ENCODE data around the gene SFT2D1.

SFT2D1 gene

GRCh38 chr6:166354143-166354542 lies 11.8 kb upstream of the SFT2D1 start:
- no peak overlapping the region for H3K4me2 ChIP-seq (ENCODE audit: low read depth, low read length, poor library complexity, severe bottlenecking)
- H3K79me2 ChIP-seq (ENCODE audit: insufficient read depth, low read length), result no peaks in the 10 kb centered on the region
- no peaks in the 10 kb centered on the region for H3K9me3 ChIP-seq (ENCODE audit: insufficient read depth, low read length)
- no peaks in the 10 kb centered on the region for H3K36me3 ChIP-seq (ENCODE audit: low read length)
- H3F3A ChIP-seq (ENCODE audit: insufficient read depth), result no peaks in the 10 kb centered on the region
- no peak overlapping the region for H3K9ac ChIP-seq (ENCODE audit: low read length)
- no peak overlapping the region for H2AFZ ChIP-seq (ENCODE audit: low read depth, low read length, severe bottlenecking)
- TF ChIP-seq EZH2phosphoT487 (conservative IDR thresholded peaks at IDR 0.05; ENCODE audit: low read length), result no peak
- TF ChIP-seq, protein P1, sequence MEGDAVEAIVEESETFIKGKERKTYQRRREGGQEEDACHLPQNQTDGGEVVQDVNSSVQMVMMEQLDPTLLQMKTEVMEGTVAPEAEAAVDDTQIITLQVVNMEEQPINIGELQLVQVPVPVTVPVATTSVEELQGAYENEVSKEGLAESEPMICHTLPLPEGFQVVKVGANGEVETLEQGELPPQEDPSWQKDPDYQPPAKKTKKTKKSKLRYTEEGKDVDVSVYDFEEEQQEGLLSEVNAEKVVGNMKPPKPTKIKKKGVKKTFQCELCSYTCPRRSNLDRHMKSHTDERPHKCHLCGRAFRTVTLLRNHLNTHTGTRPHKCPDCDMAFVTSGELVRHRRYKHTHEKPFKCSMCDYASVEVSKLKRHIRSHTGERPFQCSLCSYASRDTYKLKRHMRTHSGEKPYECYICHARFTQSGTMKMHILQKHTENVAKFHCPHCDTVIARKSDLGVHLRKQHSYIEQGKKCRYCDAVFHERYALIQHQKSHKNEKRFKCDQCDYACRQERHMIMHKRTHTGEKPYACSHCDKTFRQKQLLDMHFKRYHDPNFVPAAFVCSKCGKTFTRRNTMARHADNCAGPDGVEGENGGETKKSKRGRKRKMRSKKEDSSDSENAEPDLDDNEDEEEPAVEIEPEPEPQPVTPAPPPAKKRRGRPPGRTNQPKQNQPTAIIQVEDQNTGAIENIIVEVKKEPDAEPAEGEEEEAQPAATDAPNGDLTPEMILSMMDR (IDR thresholded peaks at IDR 0.05; ENCODE audit: insufficient read depth, low read length, poor library complexity, severe bottlenecking), result no peak
- H3K27me3 ChIP-seq (ENCODE audit: low read length), result no peaks in the 10 kb centered on the region
- no peaks in the 10 kb centered on the region for H3K9me2 ChIP-seq (replicated peaks; ENCODE audit: insufficient read depth, low read length)
- H4K20me1 ChIP-seq (ENCODE audit: low read depth, low read length), result no peaks in the 10 kb centered on the region
- H3K4me3 ChIP-seq (ENCODE audit: insufficient read depth, low read length, poor library complexity, severe bottlenecking), result no peak overlapping the region
- no peak overlapping the region for H3K27ac ChIP-seq (ENCODE audit: low read depth, low read length)

- Histone ChIP-seq H2AFZ (ENCODE audit: low read depth, low read length, severe bottlenecking) (no peak overlapping the region), H3K27ac (ENCODE audit: low read depth, low read length) (no peak overlapping the region), H3K9me3 (ENCODE audit: insufficient read depth, low read length) (no peaks in the 10 kb centered on the region), H4K20me1 (ENCODE audit: low read depth, low read length) (no peaks in the 10 kb centered on the region), H3K27me3 (ENCODE audit: low read length) (no peaks in the 10 kb centered on the region), H3K9me2 (replicated peaks; ENCODE audit: insufficient read depth, low read length) (no peaks in the 10 kb centered on the region), H3F3A (ENCODE audit: insufficient read depth) (no peaks in the 10 kb centered on the region), H3K4me2 (ENCODE audit: low read depth, low read length, poor library complexity, severe bottlenecking) (no peak overlapping the region), H3K9ac (ENCODE audit: low read length) (no peak overlapping the region), H3K79me2 (ENCODE audit: insufficient read depth, low read length) (no peaks in the 10 kb centered on the region), H3K36me3 (ENCODE audit: low read length) (no peaks in the 10 kb centered on the region), H3K4me3 (ENCODE audit: insufficient read depth, low read length, poor library complexity, severe bottlenecking) (no peak overlapping the region)
- TF ChIP-seq EZH2phosphoT487 (conservative IDR thresholded peaks at IDR 0.05; ENCODE audit: low read length), result no peak
- TF ChIP-seq, protein P1 (IDR thresholded peaks at IDR 0.05; ENCODE audit: insufficient read depth, low read length, poor library complexity, severe bottlenecking), result no peak
Measured at GRCh38 chr6:166353507-166353906, 11.2 kb upstream of the SFT2D1 start.

- Histone ChIP-seq H2AFZ (ENCODE audit: low read depth, low read length, severe bottlenecking) (no peak overlapping the region), H3K4me2 (ENCODE audit: low read depth, low read length, poor library complexity, severe bottlenecking) (no peak overlapping the region), H3K4me3 (ENCODE audit: insufficient read depth, low read length, poor library complexity, severe bottlenecking) (no peak overlapping the region), H3K27me3 (ENCODE audit: low read length) (no peaks in the 10 kb centered on the region), H3K9me3 (ENCODE audit: insufficient read depth, low read length) (no peaks in the 10 kb centered on the region), H3K27ac (ENCODE audit: low read depth, low read length) (no peak overlapping the region), H4K20me1 (ENCODE audit: low read depth, low read length) (no peaks in the 10 kb centered on the region), H3K79me2 (ENCODE audit: insufficient read depth, low read length) (no peaks in the 10 kb centered on the region), H3K9me2 (replicated peaks; ENCODE audit: insufficient read depth, low read length) (no peaks in the 10 kb centered on the region), H3F3A (ENCODE audit: insufficient read depth) (no peaks in the 10 kb centered on the region), H3K9ac (ENCODE audit: low read length) (no peak overlapping the region), H3K36me3 (ENCODE audit: low read length) (no peaks in the 10 kb centered on the region)
- TF ChIP-seq, protein P1 (IDR thresholded peaks at IDR 0.05; ENCODE audit: insufficient read depth, low read length, poor library complexity, severe bottlenecking), result no peak
Measured at GRCh38 chr6:166352923-166353322, 10.6 kb upstream of the SFT2D1 start.
